CD4-positive, alpha-beta T cell treated with Interleukin-2 at 100 ng/mL for 4 hours (primary cell): Measurements from ENCODE around the gene ANKRD23.
"Not testable (repeated sequence)": the region's sequence is repeated elsewhere in the genome, so short reads cannot be mapped to it uniquely, and the experiment has no call there.

Experiments
- DNase-seq: peaks from one replicate; pipeline ENCODE4 v3.0.0-alpha.2; 2020; ENCODE audit warnings: low spot score

Gene ANKRD23

GRCh38 chr2:96798733-96799622, 44.8 kb downstream of the ANKRD23 start:
- DNase-seq: no peak

- no peak for DNase-seq
Observed at GRCh38 chr2:96797066-96797625, 46.7 kb downstream of the ANKRD23 start.

- DNase-seq: not testable (repeated sequence)
Observed at GRCh38 chr2:96796497-96796896, 47.3 kb downstream of the ANKRD23 start.

- no peak for DNase-seq
Observed at GRCh38 chr2:96795076-96795475, 48.7 kb downstream of the ANKRD23 start.

- DNase-seq: no peak
Observed at GRCh38 chr2:96792772-96793749, 50.8 kb downstream of the ANKRD23 start.

- DNase-seq: no peak
Observed at GRCh38 chr2:96789245-96789617, 54.6 kb downstream of the ANKRD23 start.

GRCh38 chr2:96788442-96789244, 55.2 kb downstream of the ANKRD23 start:
- no peak for DNase-seq
